ACHN (cell line): ENCODE data around the gene TAX1BP3.

Experiments
- DNase-seq: peaks from one replicate; pipeline ENCODE4 v3.0.0-alpha.2; 2015
- in situ Hi-C: cut with HindIII; loops from 2 replicates; pipeline ENCODE4 v1.10.0; 2017; ENCODE audit warnings: low sequenced_read_pairs, low pct_ligation_motif_present, low pct_unique_long_range_greater_than_20kb

The TAX1BP3 gene

DNA sequence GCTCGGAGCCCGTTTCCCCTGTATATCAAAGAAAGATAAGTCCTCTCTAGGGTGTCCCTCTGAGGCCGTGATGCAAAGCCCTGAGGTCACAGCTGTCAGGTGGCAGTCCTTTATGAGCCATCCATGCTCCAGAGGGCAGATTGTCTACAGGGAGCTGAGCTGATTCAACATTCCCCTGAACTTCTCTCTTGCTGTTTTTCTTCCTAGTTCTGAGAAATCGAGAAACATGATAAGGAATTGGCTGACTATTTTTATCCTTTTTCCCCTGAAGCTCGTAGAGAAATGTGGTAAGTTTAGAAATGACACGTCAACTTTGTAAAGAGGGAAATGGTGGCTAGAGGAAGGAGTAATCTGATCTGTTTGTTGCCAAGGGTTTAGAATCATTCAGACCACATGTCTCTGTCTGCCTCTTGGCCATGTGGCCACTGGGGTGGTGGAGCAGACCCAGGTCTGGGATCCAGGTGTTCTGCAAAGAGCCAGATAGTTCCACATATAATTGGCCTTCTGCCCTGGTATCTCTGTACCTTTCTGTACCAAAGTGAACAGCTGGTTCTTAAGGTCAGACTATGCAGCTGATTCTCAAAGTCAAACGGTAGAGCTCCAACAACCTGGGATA lies 28.3 kb downstream of the TAX1BP3 start:
- in situ Hi-C loops: no loop called here
- no peak for DNase-seq

GRCh38 chr17:3636908-3637373 lies 31.4 kb downstream of the TAX1BP3 start:
- DNase-seq: peak; percentile 25
- in situ Hi-C loops: no loop called here

- in situ Hi-C loops: no loop called here
- DNase-seq: peak; percentile 98
Measured at GRCh38 chr17:3636154-3636907, 32.0 kb downstream of the TAX1BP3 start, which contains the start of the genes CTNS and SHPK. Gene CTNS, plus strand, starts transcription at chr17:3636760. Its CDS starts 3,447 bp downstream, at chr17:3640207. Gene SHPK, minus strand, starts transcription at chr17:3636250. Its CDS starts 31 bp downstream, at chr17:3636219.

- no peak for DNase-seq
- in situ Hi-C loops: no loop called here
Measured at GRCh38 chr17:3635474-3636153, 32.8 kb downstream of the TAX1BP3 start.

- no peak for DNase-seq
- in situ Hi-C loops: no loop called here
Measured at GRCh38 chr17:3632287-3632686, 36.1 kb downstream of the TAX1BP3 start.

GRCh38 chr17:3630781-3631180 lies 37.6 kb downstream of the TAX1BP3 start:
- no peak for DNase-seq
- in situ Hi-C loops: no loop called here

DNA sequence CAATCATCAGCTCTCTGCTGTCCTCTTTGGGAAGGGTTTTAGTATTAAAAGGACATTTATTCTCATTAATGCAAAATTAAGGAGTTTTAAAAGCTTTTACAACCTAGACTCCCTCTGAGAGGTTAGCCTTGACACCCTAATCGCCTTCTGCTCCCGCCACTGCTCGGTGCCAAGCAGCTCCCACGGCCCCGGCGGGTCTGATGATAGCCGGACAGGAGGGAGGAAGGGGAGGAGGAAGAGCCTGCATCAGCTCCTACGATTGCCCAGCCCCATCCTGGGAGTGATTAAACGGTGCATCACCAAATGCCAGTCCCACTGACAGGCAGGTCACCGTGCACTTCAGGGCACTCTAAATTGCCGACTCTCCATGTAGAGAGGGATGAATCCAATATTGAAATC lies 40.6 kb downstream of the TAX1BP3 start:
- in situ Hi-C loops: no loop called here
- DNase-seq: no peak

GRCh38 chr17:3626831-3627768 lies 41.3 kb downstream of the TAX1BP3 start:
- no peak for DNase-seq
- in situ Hi-C loops: no loop called here

GRCh38 chr17:3622977-3623594 lies 45.3 kb downstream of the TAX1BP3 start:
- in situ Hi-C loops: no loop called here
- no peak for DNase-seq

- in situ Hi-C loops: no loop called here
- DNase-seq: no peak
Measured at GRCh38 chr17:3621146-3621720, 47.1 kb downstream of the TAX1BP3 start.

DNA sequence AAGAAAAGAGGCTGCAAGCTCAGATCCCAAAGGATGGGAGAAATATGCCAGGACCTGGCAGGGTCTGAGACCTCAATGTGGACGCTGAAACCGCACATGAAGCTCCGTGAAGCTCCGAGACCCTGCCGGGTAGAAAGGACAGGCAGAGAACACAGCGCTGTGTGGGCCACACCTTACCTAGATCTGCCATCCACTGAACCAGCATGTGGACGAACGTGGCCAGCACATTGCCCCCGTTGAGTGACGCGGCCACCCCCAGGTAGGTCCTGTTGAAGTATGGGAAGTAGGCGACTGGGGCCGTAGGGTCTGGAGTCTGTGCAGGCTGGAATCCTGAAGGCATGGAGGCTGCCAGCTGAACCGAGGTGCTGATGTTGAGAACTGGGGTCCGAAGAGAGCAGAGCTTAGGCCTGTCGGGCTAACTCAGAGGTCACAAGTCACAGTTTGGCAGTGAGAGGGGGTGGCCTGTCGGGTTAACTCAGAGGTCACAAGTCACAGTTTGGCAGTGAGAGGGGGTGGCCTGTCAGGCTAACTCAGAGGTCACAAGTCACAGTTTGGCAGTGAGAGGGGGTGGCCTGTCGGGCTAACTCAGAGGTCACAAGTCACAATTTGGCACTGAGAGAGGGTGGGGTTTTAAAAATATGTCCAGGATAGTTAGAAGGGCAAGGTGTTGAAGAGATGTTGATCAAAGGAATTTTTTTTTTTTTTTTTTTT lies 53.1 kb downstream of the TAX1BP3 start:
- no peak for DNase-seq
- in situ Hi-C loops: no loop called here

DNA sequence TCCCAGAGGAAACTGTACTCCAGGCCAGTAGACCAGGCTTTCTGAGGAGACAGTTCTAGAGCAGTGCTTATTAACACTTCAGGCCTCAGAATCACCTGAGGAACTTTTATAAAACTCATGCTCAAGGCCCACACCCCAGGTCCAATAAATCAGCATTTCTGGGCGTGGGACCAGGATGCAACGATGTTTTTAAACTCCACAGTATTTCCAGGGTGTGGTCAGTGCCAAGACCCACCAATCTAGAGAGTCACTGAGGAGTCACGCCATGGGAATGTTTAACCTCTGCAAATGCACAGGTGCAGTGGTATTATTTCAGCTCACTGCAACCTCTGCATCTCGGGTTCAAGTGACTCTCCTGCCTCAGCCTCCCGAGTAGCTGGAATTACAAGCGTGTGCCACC lies 55.3 kb downstream of the TAX1BP3 start:
- no peak for DNase-seq
- in situ Hi-C loops: no loop called here
